DOHH2 (cell line): Measurements from ENCODE around the gene OPA3.
"Not testable (repeated sequence)": the region's sequence is repeated elsewhere in the genome, so short reads cannot be mapped to it uniquely, and the experiment has no call there.

Source experiments
- EZH2phosphoT487 ChIP-seq: fragments of 200-600 bp; sonication (generic); IDR thresholded peaks from 2 replicates; pipeline ENCODE4 v1.6.1; 2017; ENCODE audit warnings: borderline replicate concordance, mild to moderate bottlenecking, antibody characterized with exemption, low read length, moderate library complexity, mixed read lengths
- TF ChIP-seq, protein P1 (sequence below): fragments of 200-600 bp; sonication (generic); IDR thresholded peaks from one replicate; pipeline ENCODE4 v1.5.1; 2014; ENCODE audit warnings: antibody characterized with exemption, mild to moderate bottlenecking, low read depth, low read length; ENCODE audit not compliant: poor library complexity, severe bottlenecking

DNA sequence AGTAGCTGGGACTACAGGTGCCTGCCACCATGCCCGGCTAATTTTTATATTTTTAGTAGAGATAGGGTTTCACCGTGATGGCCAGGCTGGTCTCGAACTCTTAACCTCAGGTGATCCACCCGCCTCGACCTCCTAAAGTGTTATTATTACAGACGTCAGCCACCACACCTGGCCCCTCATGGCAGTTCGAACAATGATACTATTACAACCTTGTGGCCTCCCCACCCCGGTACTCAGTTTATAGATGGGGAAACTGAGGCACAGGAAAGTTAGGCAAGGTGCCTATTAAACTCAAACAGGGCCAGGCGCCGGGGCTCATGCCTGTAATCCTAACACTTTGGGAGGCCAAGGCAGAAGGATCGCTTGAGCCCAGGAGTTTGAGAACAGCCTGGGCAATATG is 74.2 kb downstream of the OPA3 start:
- TF ChIP-seq, protein P1, sequence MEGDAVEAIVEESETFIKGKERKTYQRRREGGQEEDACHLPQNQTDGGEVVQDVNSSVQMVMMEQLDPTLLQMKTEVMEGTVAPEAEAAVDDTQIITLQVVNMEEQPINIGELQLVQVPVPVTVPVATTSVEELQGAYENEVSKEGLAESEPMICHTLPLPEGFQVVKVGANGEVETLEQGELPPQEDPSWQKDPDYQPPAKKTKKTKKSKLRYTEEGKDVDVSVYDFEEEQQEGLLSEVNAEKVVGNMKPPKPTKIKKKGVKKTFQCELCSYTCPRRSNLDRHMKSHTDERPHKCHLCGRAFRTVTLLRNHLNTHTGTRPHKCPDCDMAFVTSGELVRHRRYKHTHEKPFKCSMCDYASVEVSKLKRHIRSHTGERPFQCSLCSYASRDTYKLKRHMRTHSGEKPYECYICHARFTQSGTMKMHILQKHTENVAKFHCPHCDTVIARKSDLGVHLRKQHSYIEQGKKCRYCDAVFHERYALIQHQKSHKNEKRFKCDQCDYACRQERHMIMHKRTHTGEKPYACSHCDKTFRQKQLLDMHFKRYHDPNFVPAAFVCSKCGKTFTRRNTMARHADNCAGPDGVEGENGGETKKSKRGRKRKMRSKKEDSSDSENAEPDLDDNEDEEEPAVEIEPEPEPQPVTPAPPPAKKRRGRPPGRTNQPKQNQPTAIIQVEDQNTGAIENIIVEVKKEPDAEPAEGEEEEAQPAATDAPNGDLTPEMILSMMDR: not testable (repeated sequence)
- not testable (repeated sequence) for TF ChIP-seq EZH2phosphoT487
